ENCODE data around the gene AMMECR1. TPM values are rescaled to one million over a fixed set of nuclear protein-coding genes. Genes with fewer than 3 reads are reported as not detected.
A peak's percentile ranks its signal among the peaks of the same experiment; 100 is the strongest.

AMMECR1 gene
- total RNA-seq, 2 experiments from 2014 or later: 8.0 to 8.9 TPM

DNA sequence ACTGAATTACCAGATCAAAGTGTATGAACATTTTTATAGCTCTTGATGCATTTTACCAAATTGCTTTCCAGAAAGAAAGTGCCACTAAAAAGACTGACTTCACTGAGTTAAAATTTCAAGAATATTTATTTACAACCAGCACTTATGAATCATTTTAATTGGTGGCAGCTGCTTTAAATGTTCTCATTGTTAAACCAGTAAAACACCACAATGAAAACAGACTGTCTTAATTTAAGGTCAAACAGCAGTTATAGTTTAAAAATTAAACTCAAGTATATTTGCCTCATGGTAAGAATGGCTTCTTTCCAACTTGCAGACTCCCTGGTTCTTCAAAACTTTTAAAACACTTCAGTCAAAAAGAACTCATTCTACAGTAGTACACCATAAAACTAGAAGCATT, 36.9 kb downstream of the AMMECR1 start:
- H3K9me3 Mint-ChIP-seq: peaks cover 3% of the 10 kb centered on the region
- no peak overlapping the region for H3K27ac Mint-ChIP-seq
- H3K36me3 Mint-ChIP-seq: peaks cover under 1% of the 10 kb centered on the region
- H3K4me1 Mint-ChIP-seq (ENCODE audit: low read depth): peaks cover 41% of the 10 kb centered on the region
- H3K27me3 Mint-ChIP-seq: no peaks in the 10 kb centered on the region
- intact Hi-C loops (cut with micrococcal nuclease): no loop called here
- H3K4me3 Mint-ChIP-seq: no peak overlapping the region
- DNase-seq: no peak
- CTCF ChIA-PET: no interaction called here
- POLR2A ChIA-PET: no interaction called here

DNA sequence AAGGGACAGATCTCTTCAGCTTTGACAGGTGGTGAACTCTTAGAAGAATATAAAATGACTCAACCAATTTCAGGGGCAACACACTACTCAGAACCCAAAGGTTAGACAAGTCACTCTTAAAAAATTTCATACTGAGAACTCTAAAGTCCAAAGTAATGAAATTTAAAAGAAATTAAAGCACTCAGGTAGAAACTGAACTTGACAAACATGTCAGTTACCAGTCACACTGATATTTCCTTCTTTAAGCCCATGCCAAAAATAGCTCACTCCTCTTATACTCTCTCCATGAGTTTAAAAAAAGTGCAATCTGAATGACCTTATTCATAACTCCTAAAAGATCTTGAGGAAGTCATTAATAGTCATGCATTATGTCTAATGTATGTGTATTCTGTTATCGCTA, 40.3 kb downstream of the AMMECR1 start:
- intact Hi-C loops (cut with micrococcal nuclease): loop anchor here (5.0 kb wide), 1 partner anchor 35 kb away; no protein-coding TSS in a partner anchor
- peaks cover 33% of the 10 kb centered on the region for H3K4me1 Mint-ChIP-seq (ENCODE audit: low read depth)
- CTCF ChIA-PET: no interaction called here
- H3K36me3 Mint-ChIP-seq: peaks cover 3% of the 10 kb centered on the region
- no peak overlapping the region for H3K27ac Mint-ChIP-seq
- DNase-seq: no peak
- H3K4me3 Mint-ChIP-seq: no peak overlapping the region
- POLR2A ChIA-PET: no interaction called here
- H3K27me3 Mint-ChIP-seq: no peaks in the 10 kb centered on the region
- H3K9me3 Mint-ChIP-seq: peaks cover 3% of the 10 kb centered on the region

DNA sequence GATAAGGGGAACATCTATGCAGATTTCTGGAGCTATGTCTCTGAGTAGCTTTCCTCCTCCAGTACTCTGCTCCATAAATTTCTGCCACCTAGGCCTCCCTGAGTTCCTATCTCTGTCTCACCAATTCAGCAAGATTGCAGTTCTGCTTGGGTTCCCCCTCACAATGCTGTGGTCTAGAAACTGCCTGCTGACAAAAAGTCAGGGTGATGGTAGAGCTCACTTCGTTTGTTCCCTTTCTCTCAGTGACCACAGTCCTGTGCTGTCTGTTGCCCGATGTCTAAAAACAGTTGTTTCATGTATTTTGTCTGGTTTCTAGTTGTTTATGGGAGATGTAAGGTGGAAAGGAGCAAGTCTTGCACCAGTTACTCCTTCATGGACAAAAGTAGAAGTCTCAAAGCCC, 41.1 kb downstream of the AMMECR1 start:
- DNase-seq: no peak
- ChIA-PET POLR2A (no interaction called here), CTCF (no interaction called here)
- intact Hi-C loops (cut with micrococcal nuclease): loop anchor here (5.0 kb wide), 1 partner anchor 36 kb away; no protein-coding TSS in a partner anchor
- Mint-ChIP-seq H3K27me3 (no peaks in the 10 kb centered on the region), H3K27ac (no peak overlapping the region), H3K36me3 (peaks cover 3% of the 10 kb centered on the region), H3K4me1 (ENCODE audit: low read depth) (peaks cover 31% of the 10 kb centered on the region), H3K9me3 (peaks cover 3% of the 10 kb centered on the region), H3K4me3 (no peak overlapping the region)

DNA sequence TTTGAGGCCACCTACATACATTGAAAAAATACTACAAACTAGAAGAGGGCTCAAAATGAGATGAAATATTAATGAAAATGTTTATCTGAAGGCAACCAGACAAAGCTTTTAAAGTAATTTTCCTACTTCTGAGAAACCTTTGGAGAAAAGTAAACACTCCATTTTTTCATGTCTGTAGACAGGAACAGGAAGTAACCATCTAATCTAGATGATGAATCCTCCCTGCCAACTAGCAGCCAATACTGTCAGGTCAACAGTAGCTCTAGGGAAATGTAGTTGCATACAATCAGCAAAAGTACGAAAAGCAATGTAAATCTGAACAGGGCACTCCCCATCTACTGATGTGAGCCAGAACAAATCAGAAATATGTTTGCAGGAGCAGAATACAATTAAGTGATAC, 49.0 kb downstream of the AMMECR1 start:
- Mint-ChIP-seq H3K27me3 (no peaks in the 10 kb centered on the region), H3K4me3 (no peak overlapping the region), H3K9me3 (no peaks in the 10 kb centered on the region), H3K27ac (peak overlapping the region; percentile 78), H3K36me3 (peaks cover 3% of the 10 kb centered on the region), H3K4me1 (ENCODE audit: low read depth) (peaks cover 49% of the 10 kb centered on the region)
- ChIA-PET CTCF (interaction anchor here (1.3 to 1.6 kb wide), 2 partner anchors 123 to 140 kb away, joined by 3 to 4 read pairs; no protein-coding TSS in a partner anchor), POLR2A (no interaction called here)
- no peak for DNase-seq
- intact Hi-C loops (cut with micrococcal nuclease): no loop called here

DNA sequence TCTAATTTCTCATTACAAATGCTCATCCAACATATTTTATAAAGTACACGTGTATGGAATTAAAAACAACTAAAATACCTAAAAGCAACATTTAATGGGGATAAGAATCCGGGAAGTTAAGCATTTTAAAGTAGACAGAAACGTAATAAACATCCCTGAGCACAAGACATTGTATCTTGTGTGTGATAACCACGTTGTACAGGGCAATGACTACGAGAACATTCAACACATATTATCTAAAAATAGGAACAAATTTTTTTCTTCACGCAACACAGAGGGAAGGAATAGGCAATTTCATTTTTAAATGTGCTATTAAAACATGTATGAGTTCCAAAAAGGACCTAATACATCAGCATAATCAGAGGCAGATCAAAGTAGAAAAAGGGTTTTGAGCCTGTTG, 49.5 kb downstream of the AMMECR1 start:
- H3K27ac Mint-ChIP-seq: peak overlapping the region; percentile 78
- no peaks in the 10 kb centered on the region for H3K9me3 Mint-ChIP-seq
- no peak for DNase-seq
- no peaks in the 10 kb centered on the region for H3K27me3 Mint-ChIP-seq
- intact Hi-C loops (cut with micrococcal nuclease): no loop called here
- no peak overlapping the region for H3K4me3 Mint-ChIP-seq
- H3K36me3 Mint-ChIP-seq: peaks cover 3% of the 10 kb centered on the region
- H3K4me1 Mint-ChIP-seq (ENCODE audit: low read depth): peaks cover 50% of the 10 kb centered on the region
- CTCF ChIA-PET: interaction anchor here (1.6 kb wide), 1 partner anchor 122 kb away, joined by 4 read pairs; no protein-coding TSS in a partner anchor
- POLR2A ChIA-PET: no interaction called here

DNA sequence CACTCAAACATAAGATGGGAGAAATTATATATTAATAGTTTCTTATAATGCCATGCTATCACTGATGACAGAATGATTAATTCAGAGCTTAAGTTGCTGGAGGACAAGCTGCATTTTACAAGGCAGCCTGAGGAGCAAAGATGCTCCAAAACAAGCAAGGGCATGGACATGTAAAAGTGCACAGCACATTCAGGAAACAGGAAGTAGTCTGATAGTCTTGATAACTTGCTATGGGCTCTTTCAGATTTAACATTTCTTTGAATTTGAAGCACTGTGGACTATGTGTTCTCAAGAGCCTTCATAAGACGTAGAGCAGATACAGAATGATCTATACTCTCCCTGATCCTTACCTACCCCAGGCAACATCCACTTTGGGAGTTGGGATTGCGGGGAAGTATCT, 50.0 kb downstream of the AMMECR1 start:
- Mint-ChIP-seq H3K27ac (peak overlapping the region; percentile 78), H3K27me3 (no peaks in the 10 kb centered on the region), H3K9me3 (no peaks in the 10 kb centered on the region), H3K36me3 (peaks cover 2% of the 10 kb centered on the region), H3K4me1 (ENCODE audit: low read depth) (peaks cover 50% of the 10 kb centered on the region), H3K4me3 (no peak overlapping the region)
- DNase-seq: no peak
- CTCF ChIA-PET: no interaction called here
- intact Hi-C loops (cut with micrococcal nuclease): no loop called here
- POLR2A ChIA-PET: no interaction called here

DNA sequence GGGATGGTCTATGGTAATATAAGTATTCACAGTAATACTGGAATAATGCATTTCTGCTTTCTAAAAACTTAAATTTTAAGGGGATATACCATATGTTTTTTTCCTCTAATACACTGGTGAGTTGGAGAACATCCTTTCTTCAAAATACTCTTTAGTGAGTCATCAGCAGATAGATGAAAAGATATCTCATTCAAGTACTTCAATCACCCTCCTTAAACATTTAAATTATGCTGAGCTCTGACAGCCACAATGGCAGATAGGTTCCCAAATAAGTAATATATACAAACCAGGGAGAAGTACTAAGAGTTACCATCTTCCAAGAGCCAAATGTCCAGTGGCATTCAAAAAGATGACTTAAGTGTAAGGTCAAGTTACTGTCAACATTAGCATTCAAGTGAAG, 52.2 kb downstream of the AMMECR1 start:
- intact Hi-C loops (cut with micrococcal nuclease): no loop called here
- no peak for DNase-seq
- no peak overlapping the region for H3K4me3 Mint-ChIP-seq
- H3K4me1 Mint-ChIP-seq (ENCODE audit: low read depth): peaks cover 47% of the 10 kb centered on the region
- H3K27me3 Mint-ChIP-seq: no peaks in the 10 kb centered on the region
- no peak overlapping the region for H3K27ac Mint-ChIP-seq
- ChIA-PET POLR2A (no interaction called here), CTCF (interaction anchor here (0.6 kb wide), 1 partner anchor 119 kb away, joined by 3 read pairs; no protein-coding TSS in a partner anchor)
- H3K36me3 Mint-ChIP-seq: peaks cover 5% of the 10 kb centered on the region
- no peaks in the 10 kb centered on the region for H3K9me3 Mint-ChIP-seq

DNA sequence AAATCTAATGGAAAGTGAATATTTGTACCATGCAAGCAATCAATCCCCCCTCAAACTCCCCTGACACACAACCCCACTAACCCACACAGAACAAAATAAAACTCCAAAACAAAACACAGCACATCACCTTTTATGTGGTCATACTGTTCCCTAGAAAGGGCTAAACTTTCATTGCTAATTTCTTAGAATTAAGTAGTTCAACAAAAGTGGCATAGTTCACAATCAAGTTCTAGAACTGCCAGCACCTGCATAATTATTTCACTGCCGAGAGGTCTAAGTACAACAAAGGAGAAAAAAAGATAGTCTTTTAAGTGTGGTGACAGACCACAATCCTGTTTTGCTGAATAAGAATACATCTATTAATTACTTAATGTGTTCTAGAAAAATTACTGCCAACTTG, 58.8 kb downstream of the AMMECR1 start:
- POLR2A ChIA-PET: no interaction called here
- H3K4me3 Mint-ChIP-seq: no peak overlapping the region
- no peaks in the 10 kb centered on the region for H3K9me3 Mint-ChIP-seq
- intact Hi-C loops (cut with micrococcal nuclease): no loop called here
- no peak overlapping the region for H3K27ac Mint-ChIP-seq
- DNase-seq: no peak
- H3K4me1 Mint-ChIP-seq (ENCODE audit: low read depth): peaks cover 25% of the 10 kb centered on the region
- CTCF ChIA-PET: no interaction called here
- peaks cover 5% of the 10 kb centered on the region for H3K36me3 Mint-ChIP-seq
- H3K27me3 Mint-ChIP-seq: no peaks in the 10 kb centered on the region

DNA sequence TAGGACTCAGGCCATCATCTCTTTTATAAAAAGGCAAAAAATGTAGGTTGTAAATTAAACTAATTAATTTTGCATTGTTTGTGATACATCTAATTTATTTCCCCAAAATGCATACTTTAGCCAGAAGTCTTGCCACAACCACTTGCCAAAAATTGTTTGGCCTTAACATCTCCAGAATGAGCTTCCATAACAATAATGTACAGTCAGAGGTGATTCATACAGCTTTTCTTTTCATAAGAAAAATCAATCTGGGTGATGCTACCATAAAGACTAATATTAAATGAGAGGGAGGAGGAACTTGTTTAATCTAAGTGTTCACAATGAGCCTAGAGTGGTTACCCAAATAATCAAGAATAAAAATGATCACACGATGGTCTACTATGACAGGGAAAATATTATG, 59.3 kb downstream of the AMMECR1 start:
- ChIA-PET POLR2A (no interaction called here), CTCF (no interaction called here)
- H3K4me1 Mint-ChIP-seq (ENCODE audit: low read depth): peaks cover 22% of the 10 kb centered on the region
- peaks cover 3% of the 10 kb centered on the region for H3K36me3 Mint-ChIP-seq
- H3K9me3 Mint-ChIP-seq: no peaks in the 10 kb centered on the region
- H3K27me3 Mint-ChIP-seq: no peaks in the 10 kb centered on the region
- DNase-seq: no peak
- H3K4me3 Mint-ChIP-seq: no peak overlapping the region
- intact Hi-C loops (cut with micrococcal nuclease): no loop called here
- H3K27ac Mint-ChIP-seq: no peak overlapping the region

DNA sequence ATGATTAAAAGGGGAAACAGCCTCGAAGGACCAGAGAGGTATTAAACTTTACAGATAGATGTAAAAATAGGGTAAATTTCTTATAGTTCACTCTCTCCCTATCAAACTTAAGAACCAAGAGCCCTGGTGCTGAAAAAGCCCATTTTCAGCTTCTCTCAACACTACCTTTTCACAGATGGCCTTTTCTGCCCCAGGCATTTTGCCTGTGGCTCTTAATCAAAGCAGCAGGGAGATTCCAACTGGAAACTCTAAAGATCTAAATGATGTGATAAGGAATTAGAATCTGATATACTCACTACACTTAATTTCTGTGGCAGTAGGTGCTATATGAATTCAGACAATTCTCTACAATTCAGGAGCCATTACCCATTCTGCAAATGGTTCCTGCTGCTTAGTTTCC, 60.0 kb downstream of the AMMECR1 start:
- Mint-ChIP-seq H3K36me3 (peaks cover 3% of the 10 kb centered on the region), H3K4me3 (no peak overlapping the region), H3K9me3 (no peaks in the 10 kb centered on the region), H3K27me3 (no peaks in the 10 kb centered on the region), H3K4me1 (ENCODE audit: low read depth) (peaks cover 22% of the 10 kb centered on the region), H3K27ac (no peak overlapping the region)
- ChIA-PET CTCF (no interaction called here), POLR2A (no interaction called here)
- DNase-seq: no peak
- intact Hi-C loops (cut with micrococcal nuclease): no loop called here

DNA sequence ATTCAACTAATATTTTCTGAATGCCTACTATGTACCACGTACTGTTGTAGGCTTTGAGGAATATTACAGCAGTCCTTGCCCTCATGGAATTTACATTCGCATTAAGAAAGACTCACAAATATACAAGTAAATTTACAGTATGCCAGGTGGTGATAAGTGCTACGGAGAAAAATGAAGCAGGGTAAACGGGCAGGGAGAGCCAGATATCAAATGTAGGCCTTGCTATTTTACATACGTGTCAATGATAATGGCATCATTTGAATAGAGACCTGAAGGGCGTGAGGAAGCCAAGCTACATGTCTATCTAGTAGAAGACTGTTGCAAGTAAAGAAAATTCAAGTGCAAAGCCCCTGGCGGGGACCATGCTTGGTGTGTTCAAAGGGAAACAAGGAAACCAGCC, 65.2 kb downstream of the AMMECR1 start:
- Mint-ChIP-seq H3K4me3 (no peak overlapping the region), H3K27me3 (no peaks in the 10 kb centered on the region), H3K36me3 (peaks cover 1% of the 10 kb centered on the region), H3K27ac (no peak overlapping the region), H3K4me1 (ENCODE audit: low read depth) (peaks cover 18% of the 10 kb centered on the region), H3K9me3 (no peaks in the 10 kb centered on the region)
- intact Hi-C loops (cut with micrococcal nuclease): no loop called here
- ChIA-PET CTCF (no interaction called here), POLR2A (no interaction called here)
- no peak for DNase-seq

DNA sequence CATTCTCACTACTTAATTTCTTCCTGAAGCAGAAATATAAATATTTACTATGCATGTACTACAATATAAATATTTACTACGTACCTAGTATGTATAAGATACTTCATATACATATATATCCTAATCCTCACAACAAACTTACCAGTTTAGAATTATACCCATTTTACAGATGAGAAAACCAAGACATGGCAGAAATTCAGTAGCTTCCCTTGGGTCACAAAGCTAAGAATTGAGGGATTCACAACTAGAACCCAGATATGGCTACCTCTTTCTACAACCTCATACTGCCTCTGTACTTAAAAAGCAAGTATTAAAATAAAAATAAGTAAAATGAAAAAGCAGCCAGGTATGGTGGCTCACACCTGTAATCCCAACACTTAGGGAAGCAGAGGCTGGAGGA, 65.9 kb downstream of the AMMECR1 start:
- no peak for DNase-seq
- intact Hi-C loops (cut with micrococcal nuclease): no loop called here
- no peaks in the 10 kb centered on the region for H3K27me3 Mint-ChIP-seq
- peaks cover 1% of the 10 kb centered on the region for H3K36me3 Mint-ChIP-seq
- no peak overlapping the region for H3K27ac Mint-ChIP-seq
- POLR2A ChIA-PET: no interaction called here
- H3K4me1 Mint-ChIP-seq (ENCODE audit: low read depth): peaks cover 20% of the 10 kb centered on the region
- H3K4me3 Mint-ChIP-seq: no peak overlapping the region
- CTCF ChIA-PET: no interaction called here
- H3K9me3 Mint-ChIP-seq: no peaks in the 10 kb centered on the region

DNA sequence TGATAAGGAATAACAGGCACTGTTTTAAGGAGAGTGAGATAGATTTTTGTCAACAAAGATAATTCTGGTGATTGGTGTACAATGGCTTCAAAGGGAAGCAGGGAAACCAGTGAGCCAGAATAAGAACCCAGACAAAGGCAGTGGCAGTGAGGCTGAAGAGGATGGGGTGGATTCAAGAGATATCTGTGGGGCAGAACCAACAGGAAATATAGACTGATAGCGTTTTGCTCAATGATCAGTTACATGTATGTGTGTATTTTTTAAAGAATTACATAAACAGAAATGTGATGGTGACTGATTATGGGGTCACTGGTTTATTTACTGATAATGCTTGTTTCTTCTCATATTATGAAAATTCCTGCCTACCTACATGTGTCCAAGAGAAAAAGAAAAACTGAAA, 66.4 kb downstream of the AMMECR1 start:
- peaks cover 1% of the 10 kb centered on the region for H3K36me3 Mint-ChIP-seq
- no peaks in the 10 kb centered on the region for H3K9me3 Mint-ChIP-seq
- no peak overlapping the region for H3K4me3 Mint-ChIP-seq
- H3K4me1 Mint-ChIP-seq (ENCODE audit: low read depth): peaks cover 24% of the 10 kb centered on the region
- no peak for DNase-seq
- no peak overlapping the region for H3K27ac Mint-ChIP-seq
- POLR2A ChIA-PET: no interaction called here
- CTCF ChIA-PET: no interaction called here
- H3K27me3 Mint-ChIP-seq: no peaks in the 10 kb centered on the region
- intact Hi-C loops (cut with micrococcal nuclease): no loop called here

DNA sequence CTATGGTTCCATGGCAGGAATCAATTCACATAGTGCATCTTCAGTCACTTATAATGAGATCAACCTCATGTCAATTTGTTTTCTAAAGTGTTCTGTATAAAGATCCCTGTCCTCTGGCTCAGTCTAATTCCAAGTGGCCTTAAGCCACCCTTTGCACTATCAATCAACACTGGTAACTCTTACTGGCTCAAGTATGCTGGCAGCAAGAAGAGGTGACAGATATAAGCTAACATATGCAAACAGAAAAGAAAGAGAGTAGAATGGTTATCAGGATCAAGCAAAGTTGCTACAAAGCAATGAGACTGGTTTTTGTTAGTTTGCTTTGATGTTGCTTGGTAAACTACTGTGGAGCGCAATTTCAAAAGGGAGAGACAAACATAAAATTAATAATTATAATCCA, 67.0 kb downstream of the AMMECR1 start:
- peaks cover 27% of the 10 kb centered on the region for H3K4me1 Mint-ChIP-seq (ENCODE audit: low read depth)
- no peaks in the 10 kb centered on the region for H3K9me3 Mint-ChIP-seq
- intact Hi-C loops (cut with micrococcal nuclease): no loop called here
- H3K27ac Mint-ChIP-seq: no peak overlapping the region
- no peaks in the 10 kb centered on the region for H3K27me3 Mint-ChIP-seq
- no peak for DNase-seq
- peaks cover 1% of the 10 kb centered on the region for H3K36me3 Mint-ChIP-seq
- POLR2A ChIA-PET: no interaction called here
- CTCF ChIA-PET: no interaction called here
- H3K4me3 Mint-ChIP-seq: no peak overlapping the region

Measured in activated CD4-positive, alpha-beta memory T cell treated with anti-CD3 and anti-CD28 coated beads for 36 hours (primary cell).